Loucy (cell line): ENCODE data around the gene HSPG2.

Experiments
- H2AFZ ChIP-seq: fragments of 200-600 bp; sonication (generic); 2 replicates; pipeline ENCODE4 v1.6.0; 2016; ENCODE audit warnings: antibody characterized with exemption, mild to moderate bottlenecking, low read length, moderate library complexity
- H3F3A ChIP-seq: fragments of 200-600 bp; 2 replicates; pipeline ENCODE4 v1.6.0; 2016; ENCODE audit warnings: antibody characterized with exemption, low read depth, mild to moderate bottlenecking
- H3K27me3 ChIP-seq: fragments of 200-600 bp; sonication (generic); 2 replicates; pipeline ENCODE4 v1.6.1; 2014; ENCODE audit warnings: low read length, mild to moderate bottlenecking; ENCODE audit not compliant: insufficient read depth, poor library complexity, severe bottlenecking
- H3K36me3 ChIP-seq: fragments of 200-600 bp; sonication (generic); 2 replicates; pipeline ENCODE4 v1.6.1; 2016; ENCODE audit warnings: low read length; ENCODE audit not compliant: insufficient read depth
- H3K4me1 ChIP-seq: fragments of 200-600 bp; sonication (generic); 2 replicates; pipeline ENCODE4 v1.5.1; 2014; ENCODE audit warnings: low read length, mild to moderate bottlenecking; ENCODE audit not compliant: insufficient read depth, poor library complexity, severe bottlenecking
- H3K4me2 ChIP-seq: fragments of 200-600 bp; sonication (generic); 2 replicates; pipeline ENCODE4 v1.6.0; 2014; ENCODE audit warnings: antibody characterized with exemption, low read length, low read depth, mild to moderate bottlenecking; ENCODE audit not compliant: poor library complexity, severe bottlenecking
- H3K4me3 ChIP-seq: fragments of 200-600 bp; sonication (generic); 2 replicates; pipeline ENCODE4 v1.5.1; 2014; ENCODE audit warnings: low read length, mild to moderate bottlenecking, mixed read lengths; ENCODE audit not compliant: poor library complexity, severe bottlenecking
- H3K79me2 ChIP-seq: fragments of 200-600 bp; sonication (generic); 2 replicates; pipeline ENCODE4 v1.6.1; 2014; ENCODE audit warnings: low read length; ENCODE audit not compliant: insufficient read depth
- H3K9ac ChIP-seq: fragments of 200-600 bp; sonication (generic); 2 replicates; pipeline ENCODE4 v1.6.0; 2014; ENCODE audit warnings: mild to moderate bottlenecking, low read depth, low read length, moderate library complexity; ENCODE audit not compliant: poor library complexity, severe bottlenecking
- H3K9me2 ChIP-seq: fragments of 200-600 bp; sonication (generic); replicated peaks from 2 replicates; pipeline ENCODE4 v1.6.1; 2016; ENCODE audit warnings: low read depth, low read length, mixed read lengths
- H3K9me3 ChIP-seq: fragments of 200-600 bp; sonication (generic); 2 replicates; pipeline ENCODE4 v1.6.1; 2014; ENCODE audit warnings: mild to moderate bottlenecking, antibody characterized with exemption, low read length, low read depth; ENCODE audit not compliant: insufficient read depth
- H4K20me1 ChIP-seq: fragments of 200-600 bp; sonication (generic); 2 replicates; pipeline ENCODE4 v1.6.0; 2014; ENCODE audit warnings: antibody characterized with exemption, low read length, mild to moderate bottlenecking; ENCODE audit not compliant: insufficient read depth, poor library complexity, severe bottlenecking
- EZH2phosphoT487 ChIP-seq: fragments of 200-600 bp; IDR thresholded peaks from 2 replicates; pipeline ENCODE4 v1.6.1; 2018; ENCODE audit warnings: antibody characterized with exemption, mild to moderate bottlenecking, moderate library complexity, borderline replicate concordance
- TF ChIP-seq, protein P1 (sequence below): fragments of 200-600 bp; sonication (generic); conservative IDR thresholded peaks from 2 replicates; pipeline ENCODE4 v1.5.1; 2014; ENCODE audit warnings: mild to moderate bottlenecking, antibody characterized with exemption, low read length

HSPG2 gene

DNA sequence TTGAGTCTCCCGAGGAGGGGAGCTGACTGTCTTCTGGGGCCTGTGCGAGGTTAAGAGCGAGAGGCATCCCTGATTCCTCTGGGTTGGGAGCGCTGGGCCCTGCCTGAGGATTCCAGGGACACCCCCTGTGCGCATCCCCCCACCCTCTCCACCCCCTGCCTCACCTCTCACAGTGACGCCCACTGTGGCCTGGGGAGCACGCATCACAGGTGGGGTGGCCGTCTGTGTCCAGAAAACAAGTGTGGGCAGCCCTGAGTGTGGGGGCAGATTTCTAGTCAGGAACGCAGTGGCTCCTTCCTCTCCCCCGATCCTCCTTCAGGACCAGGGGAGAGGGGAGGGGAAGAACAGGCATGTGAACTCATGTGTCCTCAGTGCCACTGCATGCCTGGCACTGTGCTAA lies 63.3 kb downstream of the HSPG2 start:
- Histone ChIP-seq H3K4me3 (no peak overlapping the region), H2AFZ (no peak overlapping the region), H3F3A (no peaks in the 10 kb centered on the region), H3K4me1 (no peaks in the 10 kb centered on the region), H3K79me2 (no peaks in the 10 kb centered on the region), H3K9me3 (no peaks in the 10 kb centered on the region), H3K9me2 (no peaks in the 10 kb centered on the region), H3K27me3 (no peaks in the 10 kb centered on the region), H4K20me1 (no peaks in the 10 kb centered on the region), H3K4me2 (no peak overlapping the region), H3K36me3 (no peaks in the 10 kb centered on the region), H3K9ac (no peak overlapping the region)
- TF ChIP-seq, protein P1, sequence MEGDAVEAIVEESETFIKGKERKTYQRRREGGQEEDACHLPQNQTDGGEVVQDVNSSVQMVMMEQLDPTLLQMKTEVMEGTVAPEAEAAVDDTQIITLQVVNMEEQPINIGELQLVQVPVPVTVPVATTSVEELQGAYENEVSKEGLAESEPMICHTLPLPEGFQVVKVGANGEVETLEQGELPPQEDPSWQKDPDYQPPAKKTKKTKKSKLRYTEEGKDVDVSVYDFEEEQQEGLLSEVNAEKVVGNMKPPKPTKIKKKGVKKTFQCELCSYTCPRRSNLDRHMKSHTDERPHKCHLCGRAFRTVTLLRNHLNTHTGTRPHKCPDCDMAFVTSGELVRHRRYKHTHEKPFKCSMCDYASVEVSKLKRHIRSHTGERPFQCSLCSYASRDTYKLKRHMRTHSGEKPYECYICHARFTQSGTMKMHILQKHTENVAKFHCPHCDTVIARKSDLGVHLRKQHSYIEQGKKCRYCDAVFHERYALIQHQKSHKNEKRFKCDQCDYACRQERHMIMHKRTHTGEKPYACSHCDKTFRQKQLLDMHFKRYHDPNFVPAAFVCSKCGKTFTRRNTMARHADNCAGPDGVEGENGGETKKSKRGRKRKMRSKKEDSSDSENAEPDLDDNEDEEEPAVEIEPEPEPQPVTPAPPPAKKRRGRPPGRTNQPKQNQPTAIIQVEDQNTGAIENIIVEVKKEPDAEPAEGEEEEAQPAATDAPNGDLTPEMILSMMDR, result no peak
- no peak for TF ChIP-seq EZH2phosphoT487

DNA sequence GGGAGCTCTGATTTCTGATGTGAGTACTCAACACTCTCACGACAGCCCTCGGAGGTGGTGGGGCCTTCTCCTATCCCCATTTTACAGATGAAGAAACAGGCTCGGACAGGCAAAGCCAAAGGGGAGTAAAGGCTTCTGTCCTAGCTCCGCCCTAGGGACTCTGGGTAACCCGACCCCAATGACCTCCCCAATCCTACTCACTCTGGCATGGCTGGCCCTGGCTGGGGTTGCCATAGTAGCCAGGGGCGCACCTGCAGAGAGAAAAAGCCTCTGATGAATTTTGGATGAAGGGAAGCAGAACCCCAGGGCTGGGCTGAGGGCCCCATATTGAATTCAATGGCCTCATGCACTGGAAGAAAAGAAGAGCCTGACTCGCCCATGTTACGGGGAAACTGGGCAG lies 63.9 kb downstream of the HSPG2 start:
- Histone ChIP-seq H3K9me3 (no peaks in the 10 kb centered on the region), H3F3A (no peaks in the 10 kb centered on the region), H3K36me3 (no peaks in the 10 kb centered on the region), H3K4me1 (no peaks in the 10 kb centered on the region), H3K9ac (no peak overlapping the region), H3K79me2 (no peaks in the 10 kb centered on the region), H4K20me1 (no peaks in the 10 kb centered on the region), H3K4me2 (no peak overlapping the region), H3K27me3 (no peaks in the 10 kb centered on the region), H3K4me3 (no peak overlapping the region), H3K9me2 (no peaks in the 10 kb centered on the region), H2AFZ (no peak overlapping the region)
- TF ChIP-seq, protein P1, result no peak
- TF ChIP-seq EZH2phosphoT487, result no peak

DNA sequence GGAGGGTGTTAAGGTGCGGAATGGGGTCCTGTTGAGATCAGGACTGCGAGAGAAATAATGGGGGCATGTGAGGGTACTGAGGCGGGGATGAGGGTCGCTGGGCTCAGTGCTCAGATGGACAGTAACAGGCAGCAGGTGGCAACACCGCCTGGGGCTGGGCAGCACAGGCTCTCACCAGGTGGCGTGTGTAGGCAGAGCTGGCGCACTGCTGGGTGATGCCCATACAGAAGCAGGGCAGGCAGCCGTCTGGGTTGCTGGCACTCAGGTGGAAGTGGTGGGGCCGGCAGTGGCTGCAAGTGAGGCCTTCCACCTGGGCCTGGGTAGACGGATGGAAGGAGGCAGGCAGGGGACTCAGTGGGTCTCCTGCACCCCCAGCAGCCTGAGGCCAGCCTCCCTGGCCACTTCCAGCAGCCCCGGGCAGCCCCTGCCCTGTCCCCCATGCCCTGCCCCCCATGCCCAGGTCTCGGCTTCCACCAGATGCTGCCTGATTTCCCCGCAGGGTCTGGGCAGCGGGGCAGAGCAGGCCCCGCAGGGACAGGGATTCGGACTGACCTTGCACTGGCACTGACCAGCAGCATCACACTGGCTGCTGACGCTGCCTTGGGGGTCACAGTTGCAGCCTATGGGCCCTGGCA lies 64.5 kb downstream of the HSPG2 start:
- Histone ChIP-seq H2AFZ (no peak overlapping the region), H3K36me3 (no peaks in the 10 kb centered on the region), H3K4me3 (no peak overlapping the region), H3K9me2 (no peaks in the 10 kb centered on the region), H3K27me3 (no peaks in the 10 kb centered on the region), H3K4me2 (no peak overlapping the region), H3F3A (no peaks in the 10 kb centered on the region), H3K4me1 (no peaks in the 10 kb centered on the region), H4K20me1 (no peaks in the 10 kb centered on the region), H3K9me3 (no peaks in the 10 kb centered on the region), H3K9ac (no peak overlapping the region), H3K79me2 (no peaks in the 10 kb centered on the region)
- TF ChIP-seq EZH2phosphoT487, result no peak
- TF ChIP-seq, protein P1, result no peak
